Neuronal stem cell (in vitro differentiated cells): ENCODE results near the gene POLN.
A peak's percentile ranks its signal among the peaks of the same experiment; 100 is the strongest.

Source experiments
- DNase-seq: peaks from one replicate; pipeline ENCODE4 v3.0.0-alpha.2; 2013; ENCODE audit warnings: low spot score
- H2AFZ ChIP-seq: one replicate; pipeline ENCODE4 v1.6.1; 2013; ENCODE audit warnings: mild to moderate bottlenecking, low read length, inconsistent platforms
- H2AK5ac ChIP-seq: 2 replicates; pipeline ENCODE4 v1.6.1; 2013; ENCODE audit warnings: low read depth, mild to moderate bottlenecking, inconsistent platforms, low read length, moderate library complexity, mixed read lengths
- H2BK120ac ChIP-seq: 2 replicates; pipeline ENCODE4 v1.6.1; 2013; ENCODE audit warnings: low read depth, mild to moderate bottlenecking, inconsistent platforms, low read length, moderate library complexity, mixed read lengths
- H2BK12ac ChIP-seq: one replicate; pipeline ENCODE4 v1.6.1; 2013; ENCODE audit warnings: low read length, inconsistent platforms
- H2BK15ac ChIP-seq: 2 replicates; pipeline ENCODE4 v1.6.1; 2013; ENCODE audit warnings: mild to moderate bottlenecking, low read length, inconsistent platforms, mixed read lengths
- H2BK5ac ChIP-seq: one replicate; pipeline ENCODE4 v1.6.1; 2013; ENCODE audit warnings: inconsistent platforms, mild to moderate bottlenecking, low read length, moderate library complexity
- H3K14ac ChIP-seq: one replicate; pipeline ENCODE4 v1.6.1; 2013; ENCODE audit warnings: low read length, inconsistent platforms
- H3K18ac ChIP-seq: 2 replicates; pipeline ENCODE4 v1.6.1; 2013; ENCODE audit warnings: low read length, inconsistent platforms
- H3K23ac ChIP-seq: 2 replicates; pipeline ENCODE4 v1.6.1; 2013; ENCODE audit warnings: low read depth, mild to moderate bottlenecking, mixed read lengths, low read length, inconsistent platforms; ENCODE audit not compliant: poor library complexity
- H3K27ac ChIP-seq: replicated peaks from 3 replicates; pipeline ENCODE4 v1.5.1; 2013; ENCODE audit warnings: low read length, inconsistent platforms
- H3K27me3 ChIP-seq, 3 experiments: 2 replicates each; pipeline ENCODE4 v1.6.1; 2013; ENCODE audit warnings: low read length in 3 of 3, mild to moderate bottlenecking in 2 of 3, inconsistent platforms in 1 of 3, low read depth in 1 of 3, mixed read lengths in 1 of 3, moderate library complexity in 1 of 3; ENCODE audit not compliant: control insufficient read depth in 3 of 3, insufficient read depth in 3 of 3
- H3K36me3 ChIP-seq, 2 donors: replicated peaks in 1 of 2; 2 replicates each; pipeline ENCODE4 v1.6.1; 2013; ENCODE audit warnings: low read length in 2 of 2; ENCODE audit not compliant: control insufficient read depth in 2 of 2, insufficient read depth in 2 of 2
- H3K4ac ChIP-seq: 2 replicates; pipeline ENCODE4 v1.6.1; 2013; ENCODE audit warnings: inconsistent platforms, mild to moderate bottlenecking, low read length, moderate library complexity
- H3K4me1 ChIP-seq, 2 donors: 1 replicate in 1 of 2; 2 replicates in 1 of 2; pipeline ENCODE4 v1.6.1; 2013; ENCODE audit warnings: low read length in 2 of 2, low read depth in 1 of 2; ENCODE audit not compliant: control insufficient read depth in 2 of 2, insufficient read depth in 1 of 2
- H3K4me2 ChIP-seq: one replicate; pipeline ENCODE4 v1.6.1; 2013; ENCODE audit warnings: mild to moderate bottlenecking, low read length, inconsistent platforms; ENCODE audit not compliant: insufficient read depth, poor library complexity, severe bottlenecking
- H3K4me3 ChIP-seq, 2 donors: 2 replicates each; pipeline ENCODE4 v1.5.1; 2013; ENCODE audit warnings: low read length in 2 of 2, mild to moderate bottlenecking in 2 of 2, inconsistent platforms in 1 of 2, moderate library complexity in 1 of 2
- H3K79me1 ChIP-seq: one replicate; pipeline ENCODE4 v1.6.1; 2013; ENCODE audit warnings: low read depth, mild to moderate bottlenecking, inconsistent platforms, low read length, moderate library complexity
- H3K9ac ChIP-seq: one replicate; pipeline ENCODE4 v1.6.1; 2013; ENCODE audit warnings: mild to moderate bottlenecking, low read depth, low read length, inconsistent platforms; ENCODE audit not compliant: poor library complexity
- H3K9me3 ChIP-seq, 2 donors: replicated peaks in 1 of 2; 2 replicates each; pipeline versions ENCODE3 to v1.6.1; 2013; ENCODE audit warnings: low read length in 2 of 2, mild to moderate bottlenecking in 2 of 2, inconsistent platforms in 1 of 2, low read depth in 1 of 2, mixed read lengths in 1 of 2, moderate library complexity in 1 of 2; ENCODE audit not compliant: control insufficient read depth in 2 of 2, insufficient read depth in 1 of 2
- H4K8ac ChIP-seq: one replicate; pipeline ENCODE4 v1.6.1; 2013; ENCODE audit warnings: low read depth, mild to moderate bottlenecking, inconsistent platforms, low read length, moderate library complexity
- H4K91ac ChIP-seq: one replicate; pipeline ENCODE4 v1.6.1; 2013; ENCODE audit warnings: low read length, low read depth, mild to moderate bottlenecking, inconsistent platforms; ENCODE audit not compliant: poor library complexity
- WGBS, 2 donors: extraction: QIAGEN DNeasy Blood & Tissue Kit; methylation state at CpG; one replicate each; pipeline ENCODE4 v1.1.7; 2013; ENCODE audit warnings: missing lambda C conversion rate in 2 of 2, mixed read lengths in 1 of 2; ENCODE audit not compliant: insufficient read length in 2 of 2, insufficient replicate concordance in 1 of 2; ENCODE audit errors: extremely low coverage in 2 of 2; 5-methylcytosine and 5-hydroxymethylcytosine counted together

The POLN gene

DNA sequence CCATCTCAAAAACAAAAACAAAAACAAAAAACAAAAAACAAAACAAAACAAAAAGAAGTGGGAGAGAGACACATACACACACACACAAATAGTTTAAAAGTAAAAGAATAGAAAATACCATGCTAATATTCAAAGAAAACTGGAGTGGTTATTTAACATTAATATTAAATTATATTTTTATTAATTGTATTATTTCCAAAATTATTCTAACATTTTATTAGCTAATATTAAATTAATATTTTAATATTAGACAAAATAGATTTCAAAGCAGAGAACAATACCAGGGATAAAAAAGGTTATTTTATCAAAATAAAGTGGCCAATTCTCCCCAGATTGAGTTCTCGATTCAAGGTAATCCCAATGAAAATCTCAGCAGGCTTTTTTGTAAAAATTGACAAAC is 91.8 kb downstream of the POLN start:
- Histone ChIP-seq H3K23ac (no peak overlapping the region), H3K36me3 (no peaks in the 10 kb centered on the region), H3K27ac (no peak overlapping the region), H3K27me3 (no peaks in the 10 kb centered on the region), H3K9ac (no peak overlapping the region), H2BK5ac (no peak overlapping the region), H2BK120ac (no peak overlapping the region), H2AK5ac (no peak overlapping the region), H3K4me3 (no peak overlapping the region), H4K91ac (no peak overlapping the region), H3K4ac (no peak overlapping the region), H3K4me2 (no peak overlapping the region), H3K14ac (no peak overlapping the region), H2BK12ac (no peak overlapping the region), H3K9me3 (peaks cover 0 to 3% of the 10 kb centered on the region in 2 donors), H3K4me1 (no peaks in the 10 kb centered on the region), H3K18ac (no peak overlapping the region), H4K8ac (no peak overlapping the region), H2AFZ (no peak overlapping the region), H3K79me1 (no peaks in the 10 kb centered on the region), H2BK15ac (no peak overlapping the region)
- WGBS, 2 donors = no CpG with 5 or more reads among the region's 1 CpG
- no peak for DNase-seq

DNA sequence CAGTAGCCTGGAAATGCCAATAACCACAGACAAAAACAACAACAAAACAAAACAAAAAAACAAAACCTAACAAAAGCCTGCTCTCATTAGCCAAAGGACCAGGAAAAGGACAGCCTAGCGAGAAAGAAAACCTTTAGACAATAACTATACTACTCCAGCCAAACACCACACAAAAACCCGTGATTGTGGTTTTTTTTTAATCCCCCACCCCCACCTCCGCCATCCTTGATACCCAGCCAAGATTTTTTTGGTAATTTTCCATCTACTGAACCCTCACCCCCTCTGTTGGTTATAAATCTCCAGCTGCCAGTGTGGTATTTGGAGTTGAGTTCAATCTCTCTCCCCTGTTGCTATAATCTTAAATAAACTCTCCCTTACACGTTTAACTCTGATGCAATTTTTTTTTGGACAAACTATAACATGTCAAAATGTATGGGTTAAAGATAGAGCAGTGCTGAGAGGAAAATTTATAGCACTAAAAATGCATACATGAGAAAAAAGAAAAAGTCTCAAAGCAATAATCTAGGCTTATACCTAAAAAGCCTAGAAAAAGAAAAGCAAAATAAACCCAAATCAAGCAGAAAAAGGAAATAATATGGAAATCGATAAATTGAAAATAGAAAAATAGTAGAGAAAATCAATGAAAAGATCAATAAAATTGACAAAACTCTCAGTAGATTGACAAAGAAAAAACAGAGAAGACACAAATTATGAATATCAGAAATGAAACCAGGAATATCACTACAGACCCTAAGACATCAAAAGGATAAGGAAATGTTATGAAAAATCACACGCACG is 99.1 kb downstream of the POLN start:
- no peak overlapping the region for H2BK120ac ChIP-seq
- DNase-seq = no peak
- no peaks in the 10 kb centered on the region for H3K9me3 ChIP-seq
- no peak overlapping the region for H3K4me2 ChIP-seq
- H3K23ac ChIP-seq = no peak overlapping the region
- H4K91ac ChIP-seq = no peak overlapping the region
- no peak overlapping the region for H4K8ac ChIP-seq
- H2BK15ac ChIP-seq = no peak overlapping the region
- H3K4ac ChIP-seq = no peak overlapping the region
- H2BK12ac ChIP-seq = no peak overlapping the region
- no peaks in the 10 kb centered on the region for H3K79me1 ChIP-seq
- WGBS, 2 donors = no CpG with 5 or more reads among the region's 7 CpGs
- H3K14ac ChIP-seq = no peak overlapping the region
- H3K36me3 ChIP-seq = no peaks in the 10 kb centered on the region
- H3K27ac ChIP-seq = no peak overlapping the region
- H3K4me1 ChIP-seq = peaks cover 5 to 12% of the 10 kb centered on the region in 2 donors
- no peak overlapping the region for H3K4me3 ChIP-seq
- no peak overlapping the region for H3K9ac ChIP-seq
- no peaks in the 10 kb centered on the region for H3K27me3 ChIP-seq
- no peak overlapping the region for H3K18ac ChIP-seq
- H2AFZ ChIP-seq = peak overlapping the region; percentile 84
- H2BK5ac ChIP-seq = no peak overlapping the region
- no peak overlapping the region for H2AK5ac ChIP-seq

DNA sequence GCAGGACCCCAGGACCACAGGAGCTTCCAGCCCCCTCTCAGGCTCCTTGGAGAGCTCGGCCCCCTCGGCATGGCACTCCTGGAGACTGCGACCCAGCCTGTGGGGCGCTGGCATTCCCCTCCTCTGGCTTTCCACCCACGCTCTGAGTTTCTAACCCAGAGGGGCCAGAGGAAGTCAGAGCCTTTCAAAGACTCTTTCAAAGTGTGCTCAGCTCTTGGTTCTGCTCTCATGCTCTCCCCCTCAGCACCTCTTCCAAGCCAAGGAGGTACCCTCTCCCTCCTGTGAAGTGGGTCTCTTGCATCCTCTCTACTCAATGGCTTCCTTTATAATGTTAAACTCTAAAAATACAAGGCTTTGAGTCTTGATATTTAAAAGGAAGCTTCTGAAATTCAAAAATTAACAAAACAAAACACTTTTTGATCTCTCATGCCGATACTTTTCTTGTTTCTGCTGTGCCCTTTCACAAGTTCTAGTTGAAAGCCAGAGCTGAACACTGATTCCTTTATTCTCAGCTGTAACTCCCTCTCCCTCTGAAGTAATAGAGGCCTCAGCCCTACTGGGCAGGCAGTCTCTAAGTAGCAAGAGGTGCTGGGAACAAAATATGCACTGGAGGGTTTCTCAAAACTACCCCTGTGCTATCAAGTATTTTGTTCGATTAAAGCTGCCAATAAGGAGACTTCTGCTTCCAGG is 100.0 kb downstream of the POLN start:
- WGBS, 2 donors = no CpG with 5 or more reads among the region's 7 CpGs
- H4K91ac ChIP-seq = no peak overlapping the region
- H2AK5ac ChIP-seq = no peak overlapping the region
- no peak overlapping the region for H3K18ac ChIP-seq
- no peaks in the 10 kb centered on the region for H3K27me3 ChIP-seq
- no peak overlapping the region for H2BK15ac ChIP-seq
- no peak overlapping the region for H2BK120ac ChIP-seq
- H4K8ac ChIP-seq = no peak overlapping the region
- H3K36me3 ChIP-seq = no peaks in the 10 kb centered on the region
- H3K23ac ChIP-seq = no peak overlapping the region
- H3K4me2 ChIP-seq = no peak overlapping the region
- H3K79me1 ChIP-seq = peaks cover 2% of the 10 kb centered on the region
- H3K4ac ChIP-seq = no peak overlapping the region
- no peak overlapping the region for H3K14ac ChIP-seq
- no peak overlapping the region for H2BK5ac ChIP-seq
- no peaks in the 10 kb centered on the region for H3K9me3 ChIP-seq
- no peak overlapping the region for H3K27ac ChIP-seq
- H3K4me1 ChIP-seq = peaks cover 5 to 12% of the 10 kb centered on the region in 2 donors
- no peak overlapping the region for H3K9ac ChIP-seq
- DNase-seq = no peak
- H3K4me3 ChIP-seq = no peak overlapping the region
- H2BK12ac ChIP-seq = no peak overlapping the region
- peak overlapping the region; percentile 84 for H2AFZ ChIP-seq

DNA sequence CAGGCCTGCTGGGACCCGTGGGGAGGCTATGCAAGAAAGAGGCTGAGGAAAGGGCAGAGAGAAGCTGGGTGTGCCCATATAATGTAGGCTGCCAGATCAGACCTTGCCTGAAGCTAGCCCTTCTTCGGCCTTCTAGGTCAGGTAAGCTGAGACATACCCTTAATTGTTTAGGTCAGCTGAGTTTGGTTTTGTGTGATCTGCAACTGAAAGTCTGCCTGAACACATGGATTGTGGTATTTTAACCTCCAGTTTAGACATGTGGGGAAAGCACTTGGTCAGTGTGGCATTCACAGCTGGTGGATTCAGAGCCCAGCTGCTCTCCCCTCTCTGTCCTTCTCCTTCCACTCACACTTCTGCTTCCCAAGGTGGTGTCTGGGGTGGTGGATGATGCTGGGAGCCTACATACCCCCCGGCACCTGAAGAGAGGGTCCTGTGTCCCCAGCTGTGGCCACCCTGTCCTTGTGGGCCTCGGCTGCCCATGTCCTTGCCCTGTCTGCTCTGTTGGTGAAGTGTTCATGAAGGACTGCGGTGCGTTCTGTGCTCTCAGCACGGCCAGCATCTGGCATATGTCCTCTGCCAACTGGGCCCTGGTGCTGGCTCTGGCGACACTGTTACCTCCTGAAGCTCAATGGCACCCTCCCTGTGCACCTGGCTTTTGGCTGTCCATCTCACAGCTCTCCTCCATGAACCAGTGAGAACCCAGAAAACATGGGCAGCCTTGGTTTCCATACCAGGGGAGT is 100.7 kb downstream of the POLN start:
- Histone ChIP-seq H3K23ac (no peak overlapping the region), H3K9me3 (no peaks in the 10 kb centered on the region), H3K79me1 (peaks cover 2% of the 10 kb centered on the region), H3K4me3 (no peak overlapping the region), H2AK5ac (no peak overlapping the region), H3K9ac (no peak overlapping the region), H2BK5ac (no peak overlapping the region), H3K27me3 (no peaks in the 10 kb centered on the region), H2BK15ac (no peak overlapping the region), H3K36me3 (no peaks in the 10 kb centered on the region), H2BK12ac (no peak overlapping the region), H4K91ac (no peak overlapping the region), H3K14ac (no peak overlapping the region), H3K18ac (no peak overlapping the region), H3K4me2 (no peak overlapping the region), H3K27ac (no peak overlapping the region), H4K8ac (no peak overlapping the region), H2BK120ac (no peak overlapping the region), H2AFZ (peak overlapping the region; percentile 84), H3K4me1 (peaks cover 5 to 12% of the 10 kb centered on the region in 2 donors), H3K4ac (no peak overlapping the region)
- no peak for DNase-seq
- no CpG with 5 or more reads among the region's 8 CpGs for WGBS, 2 donors
